HG03378 (cell line): ENCODE results near the gene AMFR.

Source experiments
- ATAC-seq: cut with Tn5 transposase; IDR thresholded peaks from one replicate; pipeline ENCODE4 v1.9.1; 2021; ENCODE audit warnings: mild to moderate bottlenecking, moderate library complexity; ENCODE audit not compliant: unreplicated experiment

The AMFR gene

GRCh38 chr16:56364865-56365264, 60.5 kb downstream of the AMFR start:
- ATAC-seq, result no peak

GRCh38 chr16:56363781-56364565, 61.4 kb downstream of the AMFR start:
- ATAC-seq, result no peak

- no peak for ATAC-seq
Observed at GRCh38 chr16:56363181-56363716, 62.1 kb downstream of the AMFR start.

GRCh38 chr16:56362706-56363105, 62.6 kb downstream of the AMFR start:
- no peak for ATAC-seq

GRCh38 chr16:56362057-56362655, 63.2 kb downstream of the AMFR start:
- no peak for ATAC-seq

GRCh38 chr16:56360117-56361008, 65.0 kb downstream of the AMFR start:
- ATAC-seq, result no peak

- no peak for ATAC-seq
Observed at GRCh38 chr16:56357765-56358322, 67.5 kb downstream of the AMFR start.

GRCh38 chr16:56357241-56357764, 68.0 kb downstream of the AMFR start:
- ATAC-seq, result peak; percentile 25

GRCh38 chr16:56356276-56357240, 68.8 kb downstream of the AMFR start:
- peak; percentile 85 for ATAC-seq

- no peak for ATAC-seq
Observed at GRCh38 chr16:56355786-56356275, 69.5 kb downstream of the AMFR start.

GRCh38 chr16:56355221-56355620, 70.1 kb downstream of the AMFR start:
- ATAC-seq, result no peak

- no peak for ATAC-seq
Observed at GRCh38 chr16:56354746-56355145, 70.6 kb downstream of the AMFR start.

GRCh38 chr16:56354016-56354415, 71.3 kb downstream of the AMFR start:
- no peak for ATAC-seq

- no peak for ATAC-seq
Observed at GRCh38 chr16:56353054-56353921, 72.1 kb downstream of the AMFR start.

- no peak for ATAC-seq
Observed at GRCh38 chr16:56352351-56353053, 72.8 kb downstream of the AMFR start.

- ATAC-seq, result no peak
Observed at GRCh38 chr16:56351481-56351880, 73.9 kb downstream of the AMFR start.

GRCh38 chr16:56350491-56351405, 74.6 kb downstream of the AMFR start:
- no peak for ATAC-seq
